ENCODE results near the gene GOLGA8B.
"Not testable (repeated sequence)": the region's sequence is repeated elsewhere in the genome, so short reads cannot be mapped to it uniquely, and the experiment has no call there.

The GOLGA8B gene

DNA sequence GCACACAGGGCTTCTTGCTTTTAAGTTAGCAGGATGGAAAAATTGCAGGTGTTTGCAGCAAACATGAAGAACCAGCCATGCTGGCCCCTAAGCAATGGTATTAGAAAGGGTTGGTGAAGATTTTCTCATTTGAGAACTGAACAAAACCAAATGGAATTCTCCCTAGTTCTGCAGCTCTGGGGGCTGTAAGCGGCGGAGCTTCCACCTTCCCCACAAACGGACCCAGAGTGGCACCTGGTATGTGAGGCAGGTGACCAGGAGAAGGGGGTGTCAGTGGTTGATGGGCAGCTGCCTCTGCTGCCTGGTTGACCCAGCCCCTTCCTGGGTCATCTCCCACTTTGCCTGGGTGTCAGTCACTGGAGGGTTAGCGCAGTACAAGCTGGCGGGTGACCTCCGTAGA, 22.6 kb downstream of the GOLGA8B start:
- DNase-seq (ENCODE audit: low spot score in 2 of 2); H3K27ac Mint-ChIP-seq; H3K27me3 Mint-ChIP-seq; H3K9me3 Mint-ChIP-seq; H3K36me3 Mint-ChIP-seq; H3K4me3 Mint-ChIP-seq; H3K4me1 Mint-ChIP-seq; ATAC-seq (ENCODE audit: low read depth): not testable (repeated sequence)

DNA sequence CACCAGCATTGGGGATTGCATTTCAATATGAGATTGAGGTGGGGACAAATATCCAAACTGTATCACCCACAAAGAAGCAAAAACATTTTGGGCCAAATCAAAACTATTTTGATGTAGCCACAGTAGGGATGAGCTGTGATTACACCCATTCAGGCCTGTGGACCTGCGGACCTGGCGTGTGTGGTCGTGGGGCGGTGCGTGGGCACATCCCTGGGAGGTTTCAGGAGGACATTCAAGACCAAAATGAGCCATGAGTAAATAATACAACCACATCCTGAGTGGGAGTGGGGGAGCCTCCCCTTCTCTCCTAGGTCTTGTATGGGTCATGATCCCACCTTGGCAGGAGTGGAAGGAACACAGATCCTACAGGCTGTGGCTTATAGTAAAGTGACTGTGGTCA, 23.7 kb downstream of the GOLGA8B start:
- not testable (repeated sequence) for H3K9me3 Mint-ChIP-seq; ATAC-seq (ENCODE audit: low read depth); DNase-seq (ENCODE audit: low spot score in 2 of 2); H3K36me3 Mint-ChIP-seq; H3K27ac Mint-ChIP-seq; H3K27me3 Mint-ChIP-seq; H3K4me1 Mint-ChIP-seq; H3K4me3 Mint-ChIP-seq

DNA sequence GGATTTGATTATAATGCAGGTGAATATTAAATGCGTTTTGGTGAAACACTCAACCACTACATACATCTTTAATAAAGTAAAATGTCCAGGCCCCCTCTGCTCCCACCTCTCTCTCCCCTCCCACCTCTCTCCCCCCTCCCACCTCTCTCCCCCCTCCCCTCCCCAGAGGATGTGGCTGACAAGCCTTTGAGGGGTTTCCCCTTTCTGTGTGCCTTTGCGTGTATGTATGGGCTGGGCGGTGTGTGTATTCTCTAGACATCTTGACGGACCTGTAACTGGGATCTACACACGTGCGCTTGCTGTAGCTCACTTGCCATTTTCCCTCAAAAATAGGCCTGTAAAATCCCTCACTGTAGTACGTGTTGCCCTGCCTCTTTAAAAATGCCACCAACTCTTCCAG, 28.3 kb downstream of the GOLGA8B start:
- peak; percentile 31 for ATAC-seq (ENCODE audit: low read depth)
- not testable (repeated sequence) for H3K27me3 Mint-ChIP-seq; H3K36me3 Mint-ChIP-seq; H3K27ac Mint-ChIP-seq; H3K4me3 Mint-ChIP-seq; H3K4me1 Mint-ChIP-seq; H3K9me3 Mint-ChIP-seq; DNase-seq (ENCODE audit: low spot score in 2 of 2)

DNA sequence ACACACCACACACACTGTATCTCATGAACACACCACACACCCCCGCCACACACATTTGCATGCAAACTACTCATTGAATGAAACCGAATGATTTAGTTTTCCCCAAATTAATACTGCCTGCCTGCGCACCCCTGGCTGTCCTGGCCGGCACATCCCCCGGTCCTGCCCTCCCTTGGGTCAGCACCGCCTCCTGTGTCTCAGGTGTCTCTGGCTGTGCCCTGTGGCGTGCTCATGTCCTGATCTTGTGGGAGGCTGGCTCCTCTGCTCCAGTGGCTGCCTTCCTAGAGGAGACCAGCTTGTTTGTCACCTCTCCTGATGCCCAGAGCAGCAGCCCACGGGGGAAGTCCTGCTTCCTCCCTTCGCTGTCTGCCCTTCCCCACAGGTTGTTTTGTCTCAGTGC, 28.7 kb downstream of the GOLGA8B start:
- H3K27ac Mint-ChIP-seq; H3K4me1 Mint-ChIP-seq; DNase-seq (ENCODE audit: low spot score in 2 of 2); H3K27me3 Mint-ChIP-seq; H3K36me3 Mint-ChIP-seq; H3K9me3 Mint-ChIP-seq; H3K4me3 Mint-ChIP-seq; ATAC-seq (ENCODE audit: low read depth): not testable (repeated sequence)

DNA sequence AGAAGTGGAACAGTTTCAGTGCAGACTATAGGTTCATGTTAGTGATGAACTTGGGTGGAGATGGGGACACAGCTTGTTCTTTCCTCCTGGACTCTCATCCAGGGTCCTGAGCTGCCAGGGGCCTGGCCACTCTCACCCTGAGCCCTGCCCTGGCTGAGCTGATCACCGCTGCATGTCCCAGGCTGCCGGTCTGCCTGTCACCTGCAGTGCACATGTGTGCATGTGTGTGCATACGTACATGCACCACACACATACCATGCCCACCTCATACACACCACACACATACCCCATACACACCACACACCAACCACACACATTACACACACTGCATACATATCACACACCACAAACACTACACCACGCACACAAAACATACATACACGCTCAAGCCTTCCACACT, 29.3 kb downstream of the GOLGA8B start:
- not testable (repeated sequence) for H3K4me1 Mint-ChIP-seq; H3K36me3 Mint-ChIP-seq; H3K27me3 Mint-ChIP-seq; H3K27ac Mint-ChIP-seq; H3K4me3 Mint-ChIP-seq; ATAC-seq (ENCODE audit: low read depth); H3K9me3 Mint-ChIP-seq; DNase-seq (ENCODE audit: low spot score in 2 of 2)

DNA sequence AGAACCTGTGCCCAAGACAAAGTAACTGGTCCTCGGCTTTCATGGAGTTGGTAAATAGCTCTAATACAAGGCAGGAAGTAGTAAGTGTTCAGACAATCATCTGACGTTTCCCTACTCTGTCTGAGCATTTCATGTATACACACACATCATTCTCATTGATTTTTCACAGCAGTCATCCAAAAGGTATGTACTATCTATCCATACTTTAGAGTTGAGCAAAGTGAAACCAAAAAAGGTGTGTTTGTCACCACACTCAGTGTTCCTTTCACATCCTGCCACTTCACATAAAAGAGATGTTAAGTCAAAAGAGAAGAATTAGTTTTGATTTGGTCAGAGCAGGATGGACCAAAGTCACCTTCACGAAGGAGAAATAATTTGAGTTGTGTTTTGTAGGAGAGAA, 33.3 kb downstream of the GOLGA8B start:
- not testable (repeated sequence) for H3K4me1 Mint-ChIP-seq; H3K27ac Mint-ChIP-seq; H3K9me3 Mint-ChIP-seq; H3K27me3 Mint-ChIP-seq; H3K36me3 Mint-ChIP-seq; ATAC-seq (ENCODE audit: low read depth); DNase-seq (ENCODE audit: low spot score in 2 of 2); H3K4me3 Mint-ChIP-seq

DNA sequence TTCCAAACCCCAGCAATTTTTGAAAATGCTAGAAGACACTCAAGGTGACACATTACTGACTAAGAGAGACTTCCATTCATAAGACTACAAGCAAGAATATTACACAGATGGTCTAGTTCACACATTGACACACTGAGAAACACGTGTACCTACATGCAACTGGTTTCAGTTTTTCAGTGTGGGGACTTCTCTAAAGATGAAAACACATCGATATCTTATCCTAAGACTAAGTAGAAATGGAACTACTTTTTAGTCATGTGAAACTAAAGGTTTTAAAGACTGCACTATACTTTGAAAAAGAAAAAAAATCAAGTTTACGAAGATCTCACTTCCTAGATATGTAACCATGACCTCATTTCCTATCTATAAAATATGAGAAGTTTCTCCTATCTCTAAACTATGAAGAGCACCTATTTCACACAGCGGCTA, 34.1 kb downstream of the GOLGA8B start:
- not testable (repeated sequence) for H3K4me3 Mint-ChIP-seq; H3K36me3 Mint-ChIP-seq; H3K4me1 Mint-ChIP-seq; H3K27ac Mint-ChIP-seq; DNase-seq (ENCODE audit: low spot score in 2 of 2); H3K9me3 Mint-ChIP-seq; H3K27me3 Mint-ChIP-seq
- peak; percentile 29 for ATAC-seq (ENCODE audit: low read depth)

DNA sequence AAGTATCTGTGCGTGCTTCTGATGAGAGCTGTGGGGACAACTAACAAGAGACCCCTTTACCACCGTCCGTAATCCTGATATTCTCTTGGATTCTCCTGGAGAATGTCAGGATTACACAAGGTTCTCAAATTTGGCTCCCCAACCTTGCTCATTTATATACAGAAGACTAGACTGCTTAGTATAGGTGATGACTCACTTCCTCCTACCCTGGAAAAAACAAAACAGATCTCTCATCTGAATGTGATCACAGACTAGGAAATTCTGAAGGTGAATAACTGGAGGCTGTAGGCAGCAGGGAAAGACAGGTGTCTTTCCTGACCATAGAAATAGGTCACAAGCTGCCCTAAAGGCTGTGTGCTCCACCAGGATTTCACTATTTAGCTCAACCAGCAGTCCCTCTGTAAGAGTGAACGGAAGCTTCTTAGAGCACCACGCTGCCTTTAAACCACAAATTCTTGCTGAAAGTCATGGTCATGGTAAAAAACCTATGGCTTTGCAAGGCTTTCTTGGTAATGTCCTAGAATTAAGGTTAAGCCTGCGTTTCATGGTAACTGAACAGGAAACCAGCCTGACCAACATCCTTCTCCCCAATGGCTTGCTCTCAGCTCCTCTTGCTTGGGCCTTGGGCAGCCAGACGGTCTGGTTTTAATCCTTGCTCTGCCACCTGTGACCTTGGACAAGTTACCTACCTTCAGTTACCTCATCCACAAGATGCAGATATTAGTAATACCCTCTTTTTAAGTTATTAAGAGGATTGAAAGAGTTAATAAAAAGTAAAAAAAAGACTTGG, 39.4 kb downstream of the GOLGA8B start:
- not testable (repeated sequence) for H3K27me3 Mint-ChIP-seq; DNase-seq (ENCODE audit: low spot score in 2 of 2); ATAC-seq (ENCODE audit: low read depth); H3K4me3 Mint-ChIP-seq; H3K4me1 Mint-ChIP-seq; H3K36me3 Mint-ChIP-seq; H3K27ac Mint-ChIP-seq; H3K9me3 Mint-ChIP-seq

DNA sequence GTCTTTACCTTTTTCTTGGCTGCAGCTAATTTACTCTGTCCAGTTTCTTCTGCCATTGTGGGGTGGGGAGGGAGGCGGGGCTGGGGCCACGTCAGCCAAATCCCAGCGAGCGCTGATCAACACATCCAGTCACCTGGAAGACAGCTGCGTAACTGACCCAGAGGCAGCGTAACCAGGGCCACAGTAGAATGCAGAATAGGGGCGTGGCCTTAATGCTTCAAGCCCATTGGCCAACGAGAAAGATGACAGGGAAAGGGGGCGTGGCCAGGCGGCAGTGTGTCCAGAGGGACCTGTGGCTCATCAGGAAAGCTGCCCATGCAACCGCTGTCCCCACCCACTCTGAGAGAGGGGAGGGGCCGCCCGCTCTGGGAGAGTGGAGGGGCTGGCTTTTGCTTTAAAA, 47.6 kb downstream of the GOLGA8B start:
- H3K27me3 Mint-ChIP-seq: not testable (repeated sequence)

More for the DNA sequence above, 47.6 kb downstream of the GOLGA8B start:
- H3K4me1 Mint-ChIP-seq; H3K36me3 Mint-ChIP-seq; H3K27ac Mint-ChIP-seq; H3K4me3 Mint-ChIP-seq; ATAC-seq (ENCODE audit: low read depth); DNase-seq (ENCODE audit: low spot score in 2 of 2); H3K9me3 Mint-ChIP-seq: not testable (repeated sequence)
